HG03039 (cell line): ENCODE measurements around the gene ATG16L1.

Experiments used
- ATAC-seq: cut with Tn5 transposase; IDR thresholded peaks from one replicate; pipeline ENCODE4 v1.9.1; 2021; ENCODE audit warnings: mild to moderate bottlenecking, moderate library complexity; ENCODE audit not compliant: unreplicated experiment

ATG16L1 gene

GRCh38 chr2:233256048-233256447 lies 4.6 kb downstream of the ATG16L1 start:
- ATAC-seq, result no peak

DNA sequence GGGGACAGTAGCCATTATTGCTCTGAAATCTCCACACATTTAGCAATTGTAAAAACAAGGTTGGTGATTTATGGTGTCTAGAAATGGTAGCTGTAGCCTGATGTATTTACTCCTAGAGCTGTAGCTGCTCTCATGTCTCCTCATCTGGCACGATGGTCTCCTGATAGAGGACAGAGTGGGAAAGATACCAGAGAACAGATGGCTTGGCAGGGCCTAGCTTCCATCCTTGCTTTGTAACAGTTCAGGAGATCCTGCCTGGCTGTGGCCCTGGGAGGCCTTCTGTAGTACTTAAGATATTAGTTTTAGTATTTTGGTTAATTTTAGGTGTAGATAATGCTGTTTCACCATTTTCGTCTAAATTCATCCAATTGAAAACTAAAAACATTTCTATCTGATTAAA lies 6.7 kb downstream of the ATG16L1 start:
- ATAC-seq, result no peak

GRCh38 chr2:233259730-233260129 lies 8.3 kb downstream of the ATG16L1 start:
- no peak for ATAC-seq

GRCh38 chr2:233260661-233261060 lies 9.2 kb downstream of the ATG16L1 start:
- ATAC-seq, result no peak

GRCh38 chr2:233261819-233262555 lies 10.5 kb downstream of the ATG16L1 start:
- ATAC-seq, result no peak

DNA sequence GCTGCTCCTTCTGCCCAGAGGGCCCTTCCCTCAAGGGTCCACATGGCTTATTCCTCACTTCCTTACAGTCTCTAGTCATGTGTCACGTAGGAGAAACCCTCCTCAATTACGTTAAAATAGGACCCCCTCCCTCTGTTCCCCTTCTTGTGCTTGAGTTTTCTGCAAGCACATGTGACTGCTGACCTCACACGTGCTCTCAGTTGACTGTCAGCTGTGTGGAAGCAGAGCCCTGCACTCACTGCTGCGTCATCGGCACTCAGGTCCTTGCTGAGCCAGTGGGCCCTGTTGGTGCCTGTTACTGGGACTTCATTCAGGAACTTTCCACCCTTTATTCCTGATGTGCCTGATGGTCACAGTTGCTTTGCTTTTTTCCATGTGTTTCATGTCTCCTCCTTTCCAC lies 11.1 kb downstream of the ATG16L1 start:
- ATAC-seq, result no peak

DNA sequence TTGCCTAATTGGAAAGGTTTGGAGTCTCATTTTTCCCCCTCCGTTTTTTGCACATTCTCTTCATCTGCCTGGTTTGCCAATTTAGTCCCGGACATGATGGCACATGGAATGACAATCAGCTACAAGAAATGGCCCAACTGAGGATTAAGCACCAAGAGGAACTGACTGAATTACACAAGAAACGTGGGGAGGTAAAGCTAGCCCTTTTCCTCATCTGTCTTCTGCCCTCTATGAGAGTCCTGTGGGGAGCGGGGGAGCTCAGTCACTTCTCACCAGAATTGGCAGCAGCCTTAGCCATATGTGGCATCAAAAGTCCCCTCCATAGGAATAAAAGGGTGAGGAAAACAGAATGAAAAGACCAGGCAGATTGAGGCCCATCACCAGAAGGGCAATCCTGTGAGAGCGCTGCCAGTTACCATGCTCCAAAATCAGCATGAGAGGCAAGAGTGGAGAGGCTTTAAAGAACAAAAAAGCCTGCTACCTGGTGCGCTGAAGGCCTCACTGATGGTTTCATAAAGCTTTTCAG lies 11.6 kb downstream of the ATG16L1 start:
- ATAC-seq, result no peak

GRCh38 chr2:233264667-233265066 lies 13.2 kb downstream of the ATG16L1 start:
- no peak for ATAC-seq

DNA sequence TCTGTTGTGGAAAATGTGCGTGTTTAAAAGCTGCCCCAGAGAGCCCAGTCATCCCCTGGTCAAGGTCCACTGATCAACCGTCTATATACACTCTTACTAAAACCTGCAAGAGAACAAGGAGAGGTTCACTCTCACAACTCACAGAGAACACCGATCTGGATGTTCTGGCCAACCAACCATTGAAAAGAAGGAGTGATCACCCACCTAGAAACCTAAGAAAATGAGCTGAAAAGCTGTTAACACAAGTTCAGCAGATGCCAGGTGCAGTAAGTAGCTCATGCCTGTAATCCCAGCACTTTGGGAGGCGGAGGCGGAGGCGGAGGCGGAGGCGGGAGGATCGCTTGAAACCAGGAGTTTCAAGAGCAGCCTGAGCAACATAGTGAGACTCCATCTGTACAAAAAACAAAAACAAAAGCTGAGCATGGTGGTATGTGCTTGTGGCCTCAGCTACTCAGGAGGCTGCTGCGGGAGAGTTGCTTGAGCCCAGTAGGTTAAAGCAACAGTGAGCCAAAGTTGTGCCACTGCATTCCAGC lies 14.5 kb downstream of the ATG16L1 start:
- ATAC-seq, result no peak

GRCh38 chr2:233266481-233266880 lies 15.0 kb downstream of the ATG16L1 start:
- ATAC-seq, result no peak

DNA sequence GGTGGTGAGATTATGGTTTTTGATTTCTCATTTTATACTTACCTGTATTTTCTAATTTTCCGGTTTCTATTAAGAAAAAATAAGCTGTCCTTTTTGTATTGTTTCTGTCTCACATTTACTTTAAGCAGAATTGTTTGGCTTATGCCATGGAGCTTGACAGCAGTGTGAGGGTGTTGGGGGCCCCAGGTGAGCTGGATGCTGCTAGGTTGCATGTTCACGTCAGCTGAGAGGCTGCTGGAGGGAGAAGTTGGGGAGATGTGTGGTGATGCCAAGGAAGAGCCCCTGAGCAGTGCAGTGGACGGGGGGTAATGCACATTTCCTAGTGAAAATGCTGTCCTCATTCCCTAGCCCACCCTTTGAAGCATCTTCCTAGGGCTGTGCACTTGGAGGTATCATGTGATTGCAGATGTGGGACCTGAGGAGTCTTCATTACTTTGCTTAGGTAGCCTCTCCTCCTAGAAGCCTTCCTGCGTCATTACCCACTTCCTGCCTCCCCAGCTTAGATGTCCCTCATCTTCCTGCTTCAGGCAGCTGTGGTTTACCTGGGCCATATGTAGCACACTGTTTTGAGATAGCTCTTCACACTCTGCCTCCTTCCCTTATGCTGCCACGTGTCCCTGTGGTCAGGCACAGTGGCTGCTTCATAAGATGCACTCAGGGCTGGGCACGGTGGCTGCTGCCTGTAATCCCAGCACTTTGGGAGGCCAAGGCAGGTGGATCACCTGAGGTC lies 16.2 kb downstream of the ATG16L1 start:
- ATAC-seq, result peak; percentile 49

DNA sequence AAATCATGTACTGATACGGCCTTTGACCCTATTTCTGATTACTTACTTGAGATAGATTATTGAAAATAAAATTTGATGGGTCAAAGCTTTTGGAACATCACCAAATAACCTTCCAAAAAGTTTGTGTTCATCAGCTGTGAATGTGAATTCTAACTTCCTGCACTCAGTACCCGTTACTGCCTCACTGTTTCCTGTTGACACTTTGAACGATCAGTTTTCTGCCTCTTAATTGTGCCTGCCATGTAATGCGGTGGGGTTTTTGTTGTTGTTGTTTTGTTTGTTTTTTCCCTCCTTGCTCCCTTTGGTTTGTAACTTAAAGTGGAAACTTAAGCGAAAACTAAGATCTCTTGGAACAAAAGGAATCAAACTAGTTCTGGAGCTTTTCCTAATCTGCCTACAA lies 18.9 kb downstream of the ATG16L1 start:
- ATAC-seq, result no peak

- ATAC-seq, result no peak
These were observed 19.5 kb downstream of the ATG16L1 start for GRCh38 chr2:233270951-233271350.

DNA sequence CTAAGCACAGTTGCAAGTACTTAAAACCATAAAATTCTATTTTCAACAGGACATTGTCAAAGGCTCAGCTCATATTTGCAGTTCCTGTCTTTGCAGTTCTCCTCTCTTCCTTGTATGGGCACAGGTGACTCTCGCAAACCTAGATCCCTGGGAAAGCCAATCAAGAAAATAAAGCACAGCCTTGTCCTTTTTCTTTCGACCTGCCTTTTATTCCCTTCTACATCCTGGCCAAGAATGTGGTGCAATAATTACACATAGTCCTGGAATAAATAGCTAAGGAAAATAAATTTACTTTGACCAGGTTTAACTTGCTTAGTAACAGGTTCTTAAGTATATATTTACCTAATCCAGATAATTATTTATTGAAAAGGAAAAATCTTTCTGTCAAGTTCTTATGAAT lies 20.2 kb downstream of the ATG16L1 start:
- ATAC-seq, result no peak

- no peak for ATAC-seq
These were observed 21.6 kb downstream of the ATG16L1 start for GRCh38 chr2:233273120-233273519.

DNA sequence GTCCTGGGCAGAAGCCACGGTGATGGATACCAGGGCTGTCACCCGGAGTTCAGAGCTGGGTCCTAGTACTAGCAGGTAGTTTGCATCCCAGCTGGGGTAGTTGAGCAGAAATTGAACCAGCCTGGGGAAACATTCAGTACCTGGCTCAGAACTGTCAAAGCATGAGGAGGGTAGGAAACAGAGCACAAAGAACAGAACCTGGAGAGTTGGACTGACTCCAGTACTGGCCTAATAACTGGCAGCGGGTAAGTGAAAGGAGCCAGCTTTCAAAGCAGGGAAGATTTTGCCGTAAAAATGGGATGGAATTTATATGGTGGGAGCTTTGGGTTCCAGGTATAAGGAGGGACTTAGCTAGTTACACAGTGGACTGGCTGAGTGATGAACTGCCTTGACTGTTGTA lies 23.8 kb downstream of the ATG16L1 start:
- ATAC-seq, result no peak

- ATAC-seq, result no peak
These were observed 27.4 kb downstream of the ATG16L1 start for GRCh38 chr2:233278921-233279320.

DNA sequence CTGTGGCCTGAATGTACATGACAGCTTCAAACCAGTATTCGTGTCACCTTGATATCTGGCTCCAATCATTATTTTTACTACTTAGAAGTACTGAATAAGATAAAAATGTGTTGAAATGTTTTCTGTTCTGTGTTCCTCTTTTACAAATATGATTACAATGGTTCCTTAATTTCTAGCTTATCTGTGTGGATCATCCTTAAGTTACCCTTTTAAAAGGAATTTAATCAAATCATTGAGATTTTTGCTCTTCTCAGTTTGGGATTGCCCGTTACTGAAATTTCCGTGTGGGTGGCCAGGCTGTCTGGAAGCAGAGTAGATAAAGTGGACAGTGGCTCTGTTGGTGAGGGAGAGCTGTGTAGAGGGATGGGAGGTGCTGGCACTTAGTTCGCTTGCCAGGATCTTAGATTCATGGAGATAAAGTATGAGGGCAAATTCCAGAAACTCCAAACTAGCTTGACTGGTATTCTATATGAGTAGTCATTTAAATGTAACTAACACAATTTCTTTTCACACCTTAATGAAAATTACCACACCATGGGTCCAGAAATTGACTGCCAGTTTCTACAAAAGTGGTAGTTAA lies 28.7 kb downstream of the ATG16L1 start:
- no peak for ATAC-seq

- no peak for ATAC-seq
These were observed 30.1 kb downstream of the ATG16L1 start for GRCh38 chr2:233281553-233281952.

GRCh38 chr2:233281992-233282603 lies 30.6 kb downstream of the ATG16L1 start:
- ATAC-seq, result no peak

GRCh38 chr2:233285921-233286320 lies 34.4 kb downstream of the ATG16L1 start:
- no peak for ATAC-seq
